HG02623 (cell line): ENCODE data around the gene TMEM178B.
"Not testable (repeated sequence)": the region's sequence is repeated elsewhere in the genome, so short reads cannot be mapped to it uniquely, and the experiment has no call there.

ENCODE experiments used
- ATAC-seq: cut with Tn5 transposase; IDR thresholded peaks from one replicate; pipeline ENCODE4 v1.9.1; 2021; ENCODE audit warnings: moderate library complexity; ENCODE audit not compliant: unreplicated experiment

The TMEM178B gene

DNA sequence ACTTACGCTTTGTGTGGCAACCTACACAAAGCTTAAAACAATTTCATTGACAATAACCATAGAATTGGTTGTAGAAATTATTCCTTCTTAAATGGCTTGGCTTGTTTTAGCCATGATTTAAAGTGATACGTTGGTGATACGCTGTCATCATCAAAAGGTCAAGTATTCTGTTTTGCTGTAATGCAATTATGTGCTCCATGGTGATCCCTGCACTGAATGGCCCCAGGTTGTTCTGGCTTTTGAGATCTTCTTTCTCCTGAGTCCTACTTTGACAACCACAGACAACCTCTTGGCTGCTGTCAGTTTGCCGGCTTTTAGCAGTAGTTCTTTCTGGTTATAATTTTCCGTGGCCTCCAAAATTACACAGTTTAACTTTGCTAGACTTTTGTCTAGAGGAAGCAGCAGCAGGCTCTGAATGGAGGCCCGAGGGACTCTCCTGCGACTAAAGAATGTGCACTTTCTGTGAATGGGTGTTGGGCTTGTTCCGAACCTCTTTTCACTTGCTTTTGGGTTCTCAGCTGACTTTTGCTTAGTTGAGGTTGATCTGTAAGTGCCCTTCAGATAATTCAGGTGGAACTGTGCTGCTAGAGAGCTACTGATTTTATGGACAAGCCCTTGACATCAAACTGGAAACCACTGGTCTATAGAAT lies 104.7 kb downstream of the TMEM178B start:
- ATAC-seq, result no peak

GRCh38 chr7:141181812-141182211 lies 107.9 kb downstream of the TMEM178B start:
- no peak for ATAC-seq

DNA sequence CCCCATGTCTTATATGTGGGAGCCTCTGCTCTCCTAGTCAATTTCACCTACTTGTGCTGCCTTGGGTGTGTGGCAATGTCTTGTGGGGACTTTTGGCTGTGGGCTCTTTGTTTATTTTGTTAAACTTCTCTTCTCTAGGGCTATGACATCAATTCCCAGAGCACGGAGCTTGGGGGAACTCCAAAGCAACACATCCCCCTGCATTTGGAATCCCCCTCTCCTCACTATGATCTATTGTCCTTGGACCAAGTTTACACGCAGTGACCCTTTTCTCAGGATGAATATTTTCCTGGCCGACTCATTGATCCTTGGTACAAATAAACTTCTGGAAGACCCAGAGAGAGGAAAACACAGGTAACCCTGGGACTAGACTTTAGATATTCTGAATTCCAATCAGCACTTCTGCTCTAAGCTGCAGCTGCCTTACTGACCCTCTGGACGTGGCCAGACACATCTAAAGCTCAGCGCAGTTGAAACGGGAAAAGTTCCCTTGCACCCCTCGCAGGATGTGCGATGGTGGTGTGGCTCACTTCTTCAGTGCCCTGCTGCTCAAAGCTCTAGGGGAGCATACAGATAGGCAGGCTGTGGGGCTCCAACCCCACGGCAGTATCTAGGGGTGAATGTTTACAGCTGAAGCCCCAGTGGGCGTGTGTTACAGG lies 110.8 kb downstream of the TMEM178B start:
- ATAC-seq, result no peak

DNA sequence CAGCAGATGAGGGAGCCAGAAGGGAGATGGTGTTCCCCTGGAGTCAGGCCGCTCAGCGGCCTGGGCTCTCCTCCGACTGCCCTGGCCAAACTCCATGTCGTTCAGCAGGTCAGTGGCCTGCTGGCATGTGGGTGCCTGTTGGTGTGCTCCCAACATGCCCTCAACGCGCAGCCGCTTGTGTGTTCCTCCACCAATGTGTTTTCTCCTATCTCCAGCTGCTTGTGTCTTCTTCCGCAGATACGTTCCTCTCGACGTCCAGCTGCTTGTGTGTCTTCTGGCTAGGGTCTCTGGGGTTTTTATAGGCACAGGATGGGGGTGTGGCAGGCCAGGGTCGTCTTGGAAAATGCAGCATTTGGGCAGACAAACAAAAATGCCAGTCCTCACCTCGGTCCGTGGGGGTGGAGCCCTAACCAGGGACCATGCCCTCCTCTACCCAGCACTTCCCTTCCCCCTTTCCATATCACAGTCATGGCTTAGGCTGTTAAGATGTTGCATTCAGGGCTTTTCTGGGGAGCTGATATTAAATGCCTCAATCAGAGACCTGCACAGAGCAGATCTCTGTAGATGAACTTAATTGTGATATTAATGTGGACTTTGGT lies 111.6 kb downstream of the TMEM178B start:
- ATAC-seq, result no peak

DNA sequence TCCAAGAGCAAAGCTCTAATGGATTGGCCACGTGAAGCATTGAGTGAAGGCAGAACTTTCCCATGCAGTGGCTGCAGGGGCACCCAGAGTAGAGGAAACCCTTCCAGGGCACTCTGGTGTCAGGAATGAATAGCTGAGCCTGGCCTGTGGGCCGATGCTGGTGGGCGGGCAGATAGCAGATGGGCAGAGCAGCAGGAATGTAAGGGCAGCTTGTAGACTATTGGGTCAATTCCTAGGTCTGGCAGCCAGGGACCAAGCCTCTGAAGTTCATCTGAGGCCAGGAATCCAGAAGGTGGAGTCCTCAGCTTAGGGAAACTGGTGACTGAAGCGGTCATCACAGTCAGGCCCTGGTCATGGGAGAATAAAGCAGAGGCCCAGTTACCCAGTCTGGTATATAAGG lies 115.4 kb downstream of the TMEM178B start:
- no peak for ATAC-seq

DNA sequence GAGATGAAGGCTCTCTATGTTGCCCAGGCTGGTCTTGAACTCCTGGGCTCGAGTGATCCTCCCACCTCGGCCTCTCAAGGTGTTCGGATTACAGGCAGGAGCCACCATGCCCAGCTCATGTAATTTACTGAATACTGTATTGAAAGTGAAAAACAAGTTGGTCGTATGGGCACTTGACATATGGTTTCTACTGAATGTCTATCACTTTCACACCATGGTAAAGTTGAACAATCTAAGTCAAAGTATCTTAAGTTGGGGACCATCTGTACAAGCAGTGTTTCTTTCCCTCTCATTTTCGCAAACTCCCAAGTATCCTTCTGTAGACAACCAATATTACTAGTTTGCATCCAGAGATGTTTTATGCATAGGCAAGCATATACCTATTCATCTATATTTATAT lies 116.6 kb downstream of the TMEM178B start:
- ATAC-seq, result no peak

DNA sequence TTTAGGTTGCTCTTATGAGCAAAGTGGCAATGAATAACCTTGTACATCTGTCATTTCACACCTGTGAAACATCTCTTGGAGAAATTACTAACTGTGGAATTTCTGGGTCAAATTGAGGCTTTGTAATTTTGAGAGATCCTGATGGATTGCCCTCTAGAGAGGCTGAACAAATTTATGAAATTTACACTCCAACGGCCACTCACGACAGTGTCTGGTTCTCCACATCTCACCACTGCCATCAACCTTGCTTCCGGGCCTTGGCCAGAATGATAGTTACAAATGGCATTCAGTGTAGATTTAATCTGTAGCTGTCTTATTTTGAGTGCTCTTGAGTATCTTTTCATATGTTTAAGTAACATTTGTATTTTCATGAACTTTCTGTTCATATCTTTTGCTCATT lies 117.4 kb downstream of the TMEM178B start:
- ATAC-seq, result no peak

DNA sequence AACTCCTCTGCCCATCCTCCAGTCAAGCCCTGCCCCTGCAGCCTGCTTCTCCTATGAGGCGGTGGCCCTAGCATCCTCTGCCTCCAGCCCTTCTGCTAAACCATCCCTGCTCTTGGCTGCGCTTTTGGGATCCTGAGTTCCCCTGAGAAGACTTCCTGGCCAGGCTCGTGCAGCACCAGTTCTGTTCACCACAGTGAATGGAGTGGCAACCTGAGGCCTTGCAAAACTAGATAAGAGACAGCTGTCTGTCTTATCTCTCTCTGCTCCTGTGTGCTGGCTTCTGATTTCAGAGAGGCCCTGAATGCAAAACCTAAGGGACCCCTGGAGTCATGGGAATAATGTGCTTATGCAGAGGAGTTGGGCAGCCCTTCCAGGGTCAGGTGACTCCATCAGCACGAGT lies 119.2 kb downstream of the TMEM178B start:
- ATAC-seq, result no peak

GRCh38 chr7:141195722-141196121 lies 121.9 kb downstream of the TMEM178B start:
- not testable (repeated sequence) for ATAC-seq

GRCh38 chr7:141198194-141198958 lies 124.5 kb downstream of the TMEM178B start:
- ATAC-seq, result no peak

GRCh38 chr7:141200191-141201108 lies 126.6 kb downstream of the TMEM178B start:
- ATAC-seq, result no peak

DNA sequence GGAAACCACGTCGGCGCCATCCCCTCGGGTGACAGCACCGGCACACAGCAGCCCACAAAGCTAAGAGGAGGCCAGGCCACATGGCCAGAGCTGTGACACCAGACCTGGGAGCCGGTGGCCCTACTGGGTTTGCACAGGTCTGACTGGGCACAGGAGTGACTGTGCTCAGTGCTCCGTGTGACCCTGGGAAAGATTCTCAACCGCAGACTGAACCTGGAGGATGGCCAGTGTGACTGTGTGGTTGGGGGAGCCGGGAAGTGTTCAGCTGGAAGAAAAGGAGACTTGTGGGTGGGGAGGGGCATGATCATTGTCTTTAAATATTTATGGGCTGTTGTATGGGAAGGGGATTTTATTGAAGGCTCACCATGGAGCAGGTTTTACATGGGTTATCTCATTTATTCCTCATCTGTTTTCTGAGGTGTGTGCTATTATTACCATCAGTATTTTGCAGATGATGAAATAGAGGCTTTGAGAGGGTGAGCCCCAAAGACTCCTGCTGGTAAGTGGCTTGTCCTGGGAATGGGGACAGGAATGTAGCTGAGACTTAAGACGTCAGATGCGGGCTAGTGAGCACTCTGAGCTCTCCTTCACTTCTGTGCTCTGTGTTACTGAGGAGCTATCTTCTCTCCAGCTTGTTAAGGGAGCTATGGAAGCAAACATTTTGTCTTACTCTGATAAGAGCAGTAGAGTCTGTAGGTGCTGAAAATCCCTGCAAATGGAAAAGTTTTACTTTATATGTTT lies 127.5 kb downstream of the TMEM178B start:
- no peak for ATAC-seq

DNA sequence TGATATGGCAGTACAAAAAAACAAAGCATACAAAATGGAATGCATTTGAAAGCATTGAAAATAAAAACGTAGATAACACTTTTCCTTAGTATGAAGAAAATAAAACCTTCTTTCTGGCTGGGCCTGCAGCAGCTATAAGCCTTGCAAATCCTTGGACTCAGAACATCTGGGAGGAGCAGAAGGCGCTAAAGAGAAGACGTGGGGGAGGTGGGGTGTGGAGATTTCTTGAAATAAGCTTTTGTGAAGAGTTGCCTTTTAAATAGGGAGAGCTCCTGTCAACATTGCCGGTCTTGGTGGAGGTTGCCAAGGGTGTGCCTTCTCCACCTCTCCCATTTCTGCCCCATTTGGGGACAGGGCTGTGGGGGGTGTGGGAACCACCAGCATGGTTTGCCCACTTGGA lies 128.7 kb downstream of the TMEM178B start:
- ATAC-seq, result no peak

DNA sequence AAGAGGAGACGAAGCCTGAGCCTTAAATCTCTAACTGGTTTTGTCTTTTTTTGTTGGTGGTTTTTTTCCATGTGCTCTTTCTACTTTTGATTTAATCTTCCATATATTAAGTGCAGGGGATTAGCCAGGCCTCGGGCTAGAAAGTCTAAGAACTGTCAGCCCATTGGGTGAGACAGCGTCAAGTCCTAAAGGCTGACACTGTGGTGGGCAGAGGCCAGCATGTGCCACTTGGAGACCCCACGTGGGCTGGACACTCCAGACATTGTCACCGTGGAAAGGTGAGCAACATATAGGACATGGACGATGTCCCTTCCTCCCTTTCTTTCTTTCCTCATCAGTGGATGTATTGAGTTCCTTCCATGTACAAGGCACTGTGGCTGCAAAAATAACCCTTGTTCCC lies 129.3 kb downstream of the TMEM178B start:
- ATAC-seq, result no peak

GRCh38 chr7:141203586-141203985 lies 129.7 kb downstream of the TMEM178B start:
- ATAC-seq, result no peak

DNA sequence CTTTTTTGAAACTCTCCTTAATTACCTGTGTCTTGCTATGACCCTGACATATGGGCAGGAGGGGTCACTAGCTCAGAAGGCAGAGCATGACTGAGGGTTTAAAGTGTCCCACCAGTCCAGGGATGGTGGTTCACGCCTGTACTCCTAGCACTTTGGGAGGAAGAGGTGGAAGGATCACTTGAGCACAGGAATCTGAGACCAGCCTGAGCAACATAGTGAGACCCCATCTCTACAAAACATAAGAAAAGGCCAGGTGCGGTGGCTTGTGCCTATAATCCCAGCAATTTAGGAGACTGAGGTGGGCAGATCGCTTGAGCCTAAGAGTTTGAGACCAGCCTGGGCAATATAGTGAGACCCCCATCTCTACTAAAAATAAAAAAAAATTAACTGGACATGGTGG lies 133.8 kb downstream of the TMEM178B start:
- ATAC-seq, result no peak

GRCh38 chr7:141208539-141208938 lies 134.7 kb downstream of the TMEM178B start:
- no peak for ATAC-seq

- no peak for ATAC-seq
Observed at GRCh38 chr7:141209454-141209853, 135.6 kb downstream of the TMEM178B start.

- no peak for ATAC-seq
Observed at GRCh38 chr7:141210862-141211261, 137.0 kb downstream of the TMEM178B start.

DNA sequence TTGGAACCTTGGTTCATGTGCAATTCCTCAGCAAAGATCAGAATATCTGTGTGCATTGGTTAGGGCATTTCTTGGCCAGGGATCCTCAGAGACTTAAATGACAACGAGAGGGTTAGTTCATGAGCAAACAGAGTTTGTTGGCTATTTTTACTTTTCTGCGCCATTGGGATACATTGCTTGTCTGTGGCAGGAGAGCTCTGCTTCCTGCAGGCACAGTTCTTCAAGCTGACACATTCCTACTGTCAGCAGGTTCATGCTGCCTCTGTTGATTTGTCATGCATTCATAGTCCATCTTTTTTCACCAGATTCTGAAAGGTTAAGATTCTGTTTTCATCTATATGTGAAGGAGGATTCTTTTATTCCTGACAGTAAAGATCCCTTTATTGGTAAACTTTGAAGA lies 139.4 kb downstream of the TMEM178B start:
- ATAC-seq, result no peak
